ENCODE measurements around the gene WNT7A.
"Not testable (repeated sequence)": the region's sequence is repeated elsewhere in the genome, so short reads cannot be mapped to it uniquely, and the experiment has no call there.

WNT7A gene

DNA sequence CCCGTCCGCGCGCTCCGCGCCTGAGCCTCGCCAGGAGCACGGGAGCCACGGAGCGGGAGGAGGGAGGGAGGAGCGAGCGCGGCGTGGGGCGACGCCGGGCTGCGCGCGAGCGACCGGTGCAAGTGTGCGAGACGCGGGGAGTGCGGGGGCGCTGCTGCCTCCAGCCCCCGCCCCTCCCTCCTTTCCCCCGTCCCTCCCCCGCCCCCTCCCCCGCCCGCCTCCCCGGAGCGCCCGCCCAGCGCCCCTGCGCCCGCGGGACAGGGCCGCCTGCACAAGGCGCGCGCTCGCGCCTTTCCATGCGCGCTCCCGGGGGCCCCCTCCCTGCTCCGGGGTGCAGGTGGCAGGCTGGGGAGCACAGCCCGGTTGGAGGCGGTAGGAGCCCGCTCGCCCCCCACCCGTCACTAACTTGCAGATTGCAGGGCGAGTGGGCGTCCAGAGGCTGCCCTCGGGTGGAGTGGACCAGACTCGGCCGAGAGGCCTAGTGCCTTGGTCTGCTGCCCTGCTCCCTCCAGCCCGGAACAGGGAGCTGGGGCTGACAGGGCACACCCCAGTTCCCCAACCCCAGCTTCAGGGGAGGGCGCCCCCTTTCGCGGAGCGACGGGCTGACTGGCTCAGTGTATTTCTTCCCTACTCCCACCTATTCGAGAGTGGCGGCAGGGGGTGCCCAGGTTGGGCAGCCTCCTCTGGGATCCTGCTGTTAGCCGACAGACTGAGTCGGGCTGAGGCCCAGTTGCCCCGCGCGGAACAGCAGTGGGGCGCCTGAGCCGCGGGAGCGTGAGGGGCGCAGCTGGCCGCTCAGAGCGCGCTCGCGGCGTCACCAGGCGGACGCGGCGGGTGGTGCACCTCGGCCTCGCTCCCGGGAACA, at the start of gene WNT7A:
Gene WNT7A, minus strand, starts transcription at position 126 of the 865 bp plus-strand sequence. CDS start 255 bp downstream, outside the sequence.
- peak; percentile 54 for DNase-seq (ENCODE audit: low read depth)

- DNase-seq (ENCODE audit: low read depth) = not testable (repeated sequence)
Observed at GRCh38 chr3:13928741-13929140, 48.9 kb upstream of the WNT7A start.

DNA sequence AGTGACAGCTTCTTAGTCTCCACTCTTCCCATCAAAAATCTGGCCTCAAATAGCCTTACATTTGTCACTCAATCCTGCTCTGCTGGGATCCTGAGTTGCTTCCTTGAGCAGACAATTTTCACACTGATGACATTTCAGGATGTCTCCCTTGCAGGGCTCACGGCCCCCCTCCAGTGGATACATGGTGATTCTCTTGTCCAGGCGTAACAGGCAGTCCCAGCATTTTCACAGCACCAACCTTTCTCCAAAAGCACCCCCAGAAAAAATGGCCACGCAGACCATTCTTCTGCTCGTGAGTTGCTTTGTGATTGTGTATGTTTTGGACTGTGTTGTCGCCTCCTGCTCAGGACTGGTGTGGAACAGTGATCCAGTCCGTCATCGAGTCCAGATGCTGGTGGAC, 47.4 kb upstream of the WNT7A start:
- no peak for DNase-seq (ENCODE audit: low read depth)

DNA sequence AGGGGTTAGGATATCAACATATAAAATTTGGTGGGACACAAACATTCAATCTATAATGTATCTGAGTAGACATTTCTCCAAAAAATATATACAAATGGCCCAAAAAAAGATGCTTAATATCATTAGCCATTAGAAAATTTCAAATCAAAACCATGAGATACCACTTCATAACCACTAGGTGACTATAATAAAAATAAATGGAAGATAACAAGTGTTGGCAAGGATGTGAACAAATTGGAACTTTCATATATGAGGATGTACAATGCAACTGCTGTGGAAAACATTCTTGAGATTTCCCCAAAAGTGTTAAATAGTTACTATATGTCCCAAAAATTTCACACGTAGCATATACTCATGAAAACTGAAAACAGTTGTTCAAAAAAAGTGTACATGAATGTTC, 36.5 kb upstream of the WNT7A start:
- no peak for DNase-seq (ENCODE audit: low read depth)

DNA sequence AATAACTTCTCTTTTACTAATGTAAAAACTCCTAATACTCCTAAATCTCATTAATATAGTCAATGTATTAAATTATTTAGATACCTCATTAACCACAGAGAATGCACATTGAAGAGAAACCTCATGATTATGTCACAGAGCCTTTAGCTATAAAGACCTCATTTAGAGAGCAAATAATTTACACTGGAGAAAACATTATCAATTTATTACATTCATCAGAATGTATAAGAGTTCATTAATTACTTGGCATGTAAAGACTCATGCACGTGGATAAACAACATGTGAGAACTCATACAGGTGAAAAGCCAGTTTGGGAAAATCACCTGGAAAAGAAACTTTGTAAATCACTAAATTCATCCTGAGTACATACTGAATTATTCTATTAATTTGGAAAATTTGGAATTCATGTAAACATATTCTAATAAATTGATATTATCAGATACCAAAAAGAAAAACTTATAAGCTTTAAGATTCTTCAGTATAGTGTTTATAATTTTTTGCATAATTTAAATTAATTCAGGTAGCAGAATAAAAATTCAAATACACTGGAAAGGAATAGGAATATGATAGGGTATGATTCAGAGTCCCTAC, 22.9 kb upstream of the WNT7A start:
- no peak for DNase-seq (ENCODE audit: low read depth)

- no peak for DNase-seq (ENCODE audit: low read depth)
Observed at GRCh38 chr3:13901935-13902584, 22.2 kb upstream of the WNT7A start.

DNA sequence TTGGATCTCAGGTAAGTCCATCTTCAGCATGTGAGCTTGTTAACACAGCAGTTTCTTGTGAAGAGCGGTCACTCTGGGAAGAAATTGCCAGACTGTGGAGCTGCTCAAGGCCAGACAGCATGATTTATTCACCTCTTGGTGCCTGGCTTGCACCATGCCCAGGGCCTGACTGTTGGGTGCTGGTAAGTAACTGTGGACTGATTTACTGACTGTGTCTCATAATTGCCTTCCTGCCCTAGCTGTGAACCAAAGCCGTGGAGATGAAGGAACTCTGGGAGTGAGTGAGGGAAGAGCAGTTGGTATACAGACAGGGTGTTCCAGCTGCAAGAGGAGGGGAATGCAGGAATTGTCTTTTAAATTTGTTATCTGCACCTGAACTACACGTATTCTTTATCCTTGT, 18.5 kb upstream of the WNT7A start:
- no peak for DNase-seq (ENCODE audit: low read depth)

GRCh38 chr3:13896473-13897154, 16.7 kb upstream of the WNT7A start:
- no peak for DNase-seq (ENCODE audit: low read depth)

- peak; percentile 86 for DNase-seq (ENCODE audit: low read depth)
Observed at GRCh38 chr3:13895155-13896105, 15.6 kb upstream of the WNT7A start.

DNA sequence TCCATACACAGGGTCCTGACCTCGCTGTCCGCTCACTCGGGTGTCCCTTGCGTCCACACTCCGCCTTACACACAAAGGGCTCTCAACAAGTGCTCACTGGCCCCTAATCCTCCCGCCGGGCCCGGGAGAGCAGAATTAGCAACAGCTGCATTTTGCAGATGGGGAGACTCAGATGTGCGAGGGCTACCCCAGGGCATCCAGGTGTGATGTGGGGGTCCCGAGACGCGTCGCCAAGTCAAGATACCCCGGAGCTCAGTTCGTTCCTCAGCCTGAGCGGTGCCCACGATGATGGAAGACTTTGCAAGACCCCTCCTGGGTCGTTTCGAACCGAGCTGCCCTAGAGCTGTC, 14.9 kb upstream of the WNT7A start:
- DNase-seq (ENCODE audit: low read depth) = no peak

DNA sequence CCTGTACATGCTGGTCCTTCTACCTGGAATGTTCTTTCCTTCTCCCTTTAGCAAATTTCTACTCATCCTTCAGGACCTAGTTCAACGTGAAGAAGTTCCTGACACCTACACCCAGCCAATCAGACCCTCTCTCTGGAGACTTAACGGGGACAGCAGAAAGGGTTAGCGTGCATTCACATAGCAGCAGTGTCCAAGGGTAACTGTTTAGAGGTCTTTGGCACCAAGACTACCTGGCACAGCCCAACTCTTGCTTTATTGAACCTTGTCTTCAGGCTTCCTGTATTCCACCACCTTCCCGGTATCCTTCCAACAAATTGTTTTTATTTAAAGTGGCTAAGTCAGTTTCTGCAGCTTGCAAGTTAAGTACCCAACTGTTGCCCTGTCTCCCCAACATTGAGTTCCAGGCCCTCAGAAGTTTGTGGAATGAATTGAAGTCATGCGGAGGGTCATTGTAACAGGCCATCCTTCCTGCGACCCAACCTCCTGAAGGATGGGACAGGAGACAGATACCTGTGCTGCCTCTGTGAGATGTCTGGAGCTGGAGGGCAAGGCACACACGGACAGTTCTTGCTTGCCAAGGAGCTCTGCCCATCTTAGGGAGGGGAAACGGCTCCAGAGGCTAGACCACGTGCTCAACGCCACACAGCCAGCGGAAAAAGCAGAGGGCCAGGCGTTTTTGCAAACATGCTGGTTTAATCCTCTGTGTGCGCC, 14.4 kb upstream of the WNT7A start:
- no peak for DNase-seq (ENCODE audit: low read depth)

- no peak for DNase-seq (ENCODE audit: low read depth)
Observed at GRCh38 chr3:13892304-13892703, 12.4 kb upstream of the WNT7A start.

- DNase-seq (ENCODE audit: low read depth) = no peak
Observed at GRCh38 chr3:13891492-13892073, 11.7 kb upstream of the WNT7A start.

GRCh38 chr3:13891017-13891392, 11.1 kb upstream of the WNT7A start:
- DNase-seq (ENCODE audit: low read depth) = no peak

DNA sequence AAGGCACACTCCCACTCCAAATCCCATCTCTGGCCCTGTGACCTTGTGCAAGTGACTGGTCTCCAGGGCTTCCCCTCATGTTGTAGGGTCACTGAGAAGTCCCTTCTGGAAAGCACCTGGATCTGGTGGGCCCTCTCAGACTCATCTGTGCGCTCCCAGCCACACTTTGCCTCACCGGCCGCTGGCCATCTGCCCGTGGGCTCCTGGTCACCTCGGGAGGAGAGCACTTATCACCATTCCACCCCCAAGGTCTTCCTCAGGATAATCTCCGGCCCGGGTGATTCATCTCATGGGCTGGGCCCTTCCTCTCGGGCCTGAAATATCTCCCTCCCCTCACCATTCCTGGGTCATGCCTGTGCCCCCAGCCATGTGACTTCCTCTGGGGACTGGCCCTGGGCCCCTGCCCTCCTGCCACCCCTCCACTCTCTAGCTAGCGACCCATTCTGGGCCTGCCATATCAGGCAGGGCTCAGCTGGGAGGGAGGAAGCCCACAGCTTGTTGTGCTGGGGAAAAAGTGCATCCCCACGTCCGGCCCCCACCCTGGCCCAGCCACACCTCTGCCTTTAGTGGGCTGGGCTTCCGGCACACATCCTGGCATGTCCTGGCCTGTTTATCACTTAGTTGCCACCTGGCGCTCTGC, 10.6 kb upstream of the WNT7A start:
- no peak for DNase-seq (ENCODE audit: low read depth)

DNA sequence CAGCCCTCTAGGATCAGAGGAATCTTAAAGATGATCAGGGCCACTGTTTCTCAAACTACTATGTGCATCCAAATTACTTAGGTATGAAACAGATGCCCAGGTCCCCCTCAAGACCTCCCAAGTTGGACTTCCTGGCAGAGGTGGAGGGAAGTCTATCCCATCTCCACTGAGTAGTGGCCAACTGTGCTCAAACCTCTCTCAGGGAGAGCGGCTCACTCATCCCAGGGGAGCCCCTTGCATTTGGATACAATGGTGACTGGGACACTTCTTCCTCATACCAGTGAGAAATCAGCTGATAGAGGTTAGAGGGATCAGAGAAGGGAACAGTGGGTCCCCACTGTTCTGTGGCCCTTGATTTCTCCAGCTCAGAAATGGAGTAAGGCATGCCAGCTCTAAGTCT, 8.7 kb upstream of the WNT7A start:
- no peak for DNase-seq (ENCODE audit: low read depth)

GRCh38 chr3:13887495-13888300, 7.8 kb upstream of the WNT7A start:
- DNase-seq (ENCODE audit: low read depth) = no peak

DNA sequence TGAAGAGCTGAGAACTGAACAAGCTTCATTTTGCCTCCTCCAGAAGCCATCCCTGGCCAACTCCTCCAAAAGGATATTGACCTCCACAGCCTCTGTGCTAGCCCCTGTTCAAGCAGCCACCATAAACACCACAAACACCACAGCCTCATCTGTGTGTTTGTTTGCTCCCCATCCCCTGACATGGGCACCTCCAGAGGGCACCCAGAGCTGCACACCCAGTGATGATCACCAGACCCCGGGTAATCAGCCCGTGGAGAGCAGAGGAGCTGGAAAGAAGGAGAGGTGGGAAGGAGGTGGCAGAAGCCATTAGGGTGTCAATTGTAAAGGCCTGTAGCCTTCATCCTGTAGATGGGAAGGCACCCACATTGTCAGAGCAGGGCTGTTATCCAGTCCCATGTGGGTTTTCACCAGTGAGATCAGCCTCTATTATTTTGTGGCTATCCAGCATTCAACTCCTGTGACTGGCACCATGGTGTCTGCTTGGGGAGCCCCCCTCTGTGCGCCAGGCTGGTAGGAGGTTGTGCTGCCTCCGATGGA, 6.8 kb upstream of the WNT7A start:
- DNase-seq (ENCODE audit: low read depth) = no peak

DNA sequence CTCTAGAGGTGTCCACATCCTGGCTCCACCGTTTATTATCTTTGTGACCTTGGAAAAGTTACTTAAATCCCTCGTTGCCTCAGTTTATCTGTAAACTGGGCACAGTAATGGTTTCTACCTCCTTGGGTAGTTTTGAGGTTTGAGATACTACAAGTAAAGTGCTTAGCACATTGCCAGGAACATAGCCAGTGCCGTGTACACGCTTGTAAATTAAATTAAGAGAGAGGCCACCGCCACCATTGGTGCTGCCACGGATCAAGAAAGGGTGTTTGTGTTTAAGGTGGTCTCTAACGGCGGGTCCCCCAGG, 5.8 kb upstream of the WNT7A start:
- DNase-seq (ENCODE audit: low read depth) = no peak
